GM19395 (cell line): ENCODE results near the gene CTPS2.

Experiments
- ATAC-seq: cut with Tn5 transposase; IDR thresholded peaks from one replicate; pipeline ENCODE4 v1.9.1; 2021; ENCODE audit warnings: mild to moderate bottlenecking, moderate library complexity; ENCODE audit not compliant: unreplicated experiment

CTPS2 gene

DNA sequence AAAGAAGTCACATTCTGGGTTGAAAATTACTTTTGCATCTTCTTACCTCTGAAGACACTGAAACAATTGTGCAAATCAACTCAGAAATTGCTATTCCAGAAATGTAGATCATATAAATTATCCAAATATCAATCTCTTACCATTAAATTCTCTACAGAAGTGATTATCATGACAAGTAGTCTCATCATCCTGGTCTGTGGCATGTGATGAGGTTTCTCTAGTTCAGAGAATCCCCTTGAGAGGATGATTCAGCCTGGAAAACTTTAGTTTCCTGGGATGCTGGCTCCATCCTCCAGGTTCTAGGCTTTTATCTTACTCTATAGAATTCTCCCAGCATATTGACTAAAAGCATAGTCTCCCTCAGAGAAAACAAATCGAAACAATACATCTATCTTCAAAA, 138.7 kb downstream of the CTPS2 start:
- ATAC-seq = no peak

GRCh38 chrX:16567681-16568080, 144.8 kb downstream of the CTPS2 start:
- ATAC-seq = no peak

GRCh38 chrX:16566571-16566970, 145.9 kb downstream of the CTPS2 start:
- no peak for ATAC-seq

- ATAC-seq = no peak
Observed at GRCh38 chrX:16560173-16560572, 152.3 kb downstream of the CTPS2 start.

- ATAC-seq = no peak
Observed at GRCh38 chrX:16559206-16559619, 153.3 kb downstream of the CTPS2 start.

GRCh38 chrX:16558489-16558888, 154.0 kb downstream of the CTPS2 start:
- no peak for ATAC-seq

DNA sequence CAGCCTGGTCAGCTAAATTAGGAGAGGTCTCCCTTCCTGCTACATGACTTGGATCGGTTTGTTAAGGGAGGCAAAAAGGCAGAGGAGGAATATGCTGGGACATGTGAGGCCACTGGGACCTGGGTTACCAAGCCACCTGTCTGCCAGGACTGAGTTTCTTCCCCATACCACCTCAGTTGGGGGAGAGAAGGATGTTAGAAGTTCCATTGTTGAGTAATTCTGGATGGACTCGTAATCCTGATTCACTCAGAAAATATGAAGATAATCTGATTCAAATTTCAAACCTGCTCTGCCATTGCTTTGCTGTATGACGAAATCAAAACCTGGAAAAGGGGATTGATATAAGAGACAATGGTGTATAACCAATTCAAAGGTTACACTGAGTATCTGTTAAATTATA, 159.9 kb downstream of the CTPS2 start:
- no peak for ATAC-seq

DNA sequence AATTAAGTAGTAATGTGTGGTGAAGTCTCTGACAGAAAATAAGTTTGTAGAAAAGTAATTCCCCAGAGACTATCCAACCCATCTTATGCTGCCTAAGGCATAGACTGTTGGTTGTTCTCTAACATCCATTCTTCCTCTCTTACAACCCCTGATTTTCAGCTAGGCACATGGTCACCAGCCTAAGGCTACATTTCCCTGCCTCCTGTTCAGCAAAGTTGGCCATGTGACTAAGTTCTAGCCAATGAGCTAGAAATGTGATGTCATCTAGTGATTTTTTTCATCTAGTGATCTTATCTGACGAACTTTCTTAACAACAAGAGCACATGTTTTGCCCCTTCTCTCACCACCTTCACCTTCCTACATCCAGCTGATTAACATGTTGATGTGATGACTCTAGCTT, 164.8 kb downstream of the CTPS2 start:
- ATAC-seq = no peak

DNA sequence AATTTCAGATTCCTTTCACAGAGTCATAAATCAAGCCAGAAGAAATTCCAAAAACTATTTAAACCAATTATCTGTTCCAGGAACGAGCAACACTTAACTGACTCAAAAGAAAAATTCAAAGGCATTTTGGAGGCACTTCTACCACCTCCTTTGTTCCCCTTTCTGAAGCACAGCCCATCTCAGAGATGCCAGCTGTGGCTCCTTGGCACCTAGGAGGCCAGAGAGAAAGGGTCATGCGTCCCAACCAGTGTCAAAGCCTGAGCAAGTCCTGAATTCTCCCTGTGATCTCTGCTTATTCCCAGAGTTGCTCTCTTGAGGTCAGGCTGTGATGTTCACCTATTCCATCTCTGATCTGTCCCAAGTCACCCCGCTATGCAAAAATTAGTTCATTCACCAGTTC, 167.5 kb downstream of the CTPS2 start:
- no peak for ATAC-seq
